GM21381 (cell line): ENCODE results near the gene MED23.

ENCODE experiments used
- ATAC-seq: cut with Tn5 transposase; IDR thresholded peaks from one replicate; pipeline ENCODE4 v1.9.1; 2021; ENCODE audit warnings: mild to moderate bottlenecking, moderate library complexity; ENCODE audit not compliant: unreplicated experiment

The MED23 gene

DNA sequence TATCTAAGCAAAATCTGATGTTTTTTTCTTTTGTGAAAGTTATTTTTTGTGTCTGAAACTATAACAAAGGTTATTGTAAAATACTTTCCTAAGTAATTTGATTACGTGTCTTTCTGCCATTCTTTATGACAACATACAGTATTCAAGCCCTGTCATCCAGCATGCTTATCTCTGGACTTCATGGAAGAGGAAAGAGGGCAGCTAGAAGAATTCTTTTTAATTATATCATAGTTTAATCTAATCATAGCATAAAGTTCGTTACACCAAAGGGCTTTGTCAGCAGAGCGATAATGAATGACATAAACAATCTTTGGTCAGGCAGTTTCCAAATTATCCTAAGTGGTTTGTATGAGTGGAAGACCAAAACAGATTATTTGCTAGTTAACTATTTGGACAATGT is 12.5 kb upstream of the MED23 start:
- no peak for ATAC-seq

- no peak for ATAC-seq
These were observed 12.1 kb upstream of the MED23 start for GRCh38 chr6:131640100-131640499.

GRCh38 chr6:131638013-131638412 is 10.0 kb upstream of the MED23 start:
- ATAC-seq, result no peak

GRCh38 chr6:131636880-131637792 is 9.1 kb upstream of the MED23 start, which contains the start of gene ENPP3:
TSS of gene ENPP3 (plus strand) at chr6:131637302. CDS start at chr6:131637385, 83 bp downstream.
- ATAC-seq, result no peak

- peak; percentile 60 for ATAC-seq
These were observed 7.6 kb upstream of the MED23 start for GRCh38 chr6:131635384-131636340.

DNA sequence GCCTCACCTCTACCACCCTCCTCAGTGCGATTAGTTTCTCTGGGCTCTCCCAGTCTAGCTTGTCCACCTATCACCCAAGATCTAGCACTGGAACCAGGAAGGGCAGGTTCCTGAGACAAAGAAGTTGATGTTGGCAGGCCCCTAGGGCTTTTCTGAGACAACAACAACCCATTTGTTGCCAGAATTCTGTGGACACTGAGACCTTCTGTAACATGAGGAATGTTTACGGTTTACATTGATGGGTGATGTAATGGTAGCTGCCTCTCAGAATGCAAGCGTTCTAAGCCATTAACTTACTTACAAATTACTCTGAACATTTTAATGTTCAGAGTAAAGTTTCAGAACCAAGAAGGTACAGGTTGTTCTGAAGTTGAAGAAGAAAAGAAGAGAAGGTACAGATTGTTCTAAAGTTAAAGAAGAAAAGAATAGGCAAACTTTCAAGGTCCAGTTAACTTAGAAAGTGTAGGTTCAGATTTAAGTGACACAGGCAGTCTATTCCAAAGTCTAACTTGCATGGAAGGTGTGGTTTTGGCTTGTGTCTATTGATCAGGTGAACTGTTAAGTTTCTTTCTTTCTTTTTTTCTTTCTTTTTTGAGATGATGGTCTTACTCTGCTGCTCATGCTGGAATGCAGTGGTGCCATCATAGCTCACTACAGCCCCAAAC is 3.7 kb upstream of the MED23 start:
- no peak for ATAC-seq

GRCh38 chr6:131629651-131630050 is 1.6 kb upstream of the MED23 start:
- ATAC-seq, result no peak

DNA sequence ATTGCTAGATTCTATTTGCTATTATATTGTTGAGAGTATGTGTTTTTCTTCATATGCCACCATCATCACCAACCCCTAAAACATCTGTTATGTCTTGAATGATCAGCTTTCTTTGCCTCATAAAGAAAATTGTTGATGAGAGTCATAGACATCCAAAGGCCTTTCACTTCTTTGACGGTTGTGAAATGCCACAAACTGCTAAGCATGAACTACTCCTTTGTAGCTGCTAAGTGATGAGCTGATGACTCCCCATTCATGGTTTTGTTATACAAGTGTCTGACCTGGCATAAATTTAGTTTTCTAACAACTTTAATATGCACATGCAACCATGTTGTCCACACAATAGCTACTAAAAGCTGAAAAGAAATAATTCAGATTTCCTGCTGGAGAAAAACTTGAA is 684 bp upstream of the MED23 start:
- no peak for ATAC-seq

GRCh38 chr6:131615275-131615674 is 12.8 kb downstream of the MED23 start:
- ATAC-seq, result no peak

- no peak for ATAC-seq
These were observed 14.6 kb downstream of the MED23 start for GRCh38 chr6:131613296-131613925.

DNA sequence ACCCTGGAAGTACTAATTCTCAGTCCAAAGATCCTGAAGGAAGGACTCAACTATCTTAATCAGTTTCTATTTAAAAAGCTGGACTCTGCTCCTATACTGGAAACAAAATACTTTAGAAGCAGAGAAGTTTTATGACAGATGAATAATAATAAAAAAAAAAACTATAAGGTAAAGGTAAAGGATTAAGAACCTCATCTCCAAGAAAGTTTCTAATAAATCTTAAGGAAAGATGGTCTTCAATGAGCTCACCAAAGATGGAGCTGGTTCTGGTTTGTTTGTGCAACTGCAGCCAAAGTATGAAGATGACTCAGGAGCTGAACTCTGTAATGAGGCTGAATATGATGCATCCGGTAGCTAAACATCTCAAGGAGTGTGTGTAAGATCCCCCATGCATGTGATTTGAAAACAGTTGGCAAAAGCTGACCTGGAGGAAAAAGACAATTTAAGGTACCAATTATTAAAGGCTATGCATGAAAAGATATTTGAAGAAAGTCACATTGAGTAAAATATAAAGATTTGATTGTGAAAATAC is 25.2 kb downstream of the MED23 start:
- no peak for ATAC-seq

GRCh38 chr6:131600716-131601115 is 27.3 kb downstream of the MED23 start:
- no peak for ATAC-seq

DNA sequence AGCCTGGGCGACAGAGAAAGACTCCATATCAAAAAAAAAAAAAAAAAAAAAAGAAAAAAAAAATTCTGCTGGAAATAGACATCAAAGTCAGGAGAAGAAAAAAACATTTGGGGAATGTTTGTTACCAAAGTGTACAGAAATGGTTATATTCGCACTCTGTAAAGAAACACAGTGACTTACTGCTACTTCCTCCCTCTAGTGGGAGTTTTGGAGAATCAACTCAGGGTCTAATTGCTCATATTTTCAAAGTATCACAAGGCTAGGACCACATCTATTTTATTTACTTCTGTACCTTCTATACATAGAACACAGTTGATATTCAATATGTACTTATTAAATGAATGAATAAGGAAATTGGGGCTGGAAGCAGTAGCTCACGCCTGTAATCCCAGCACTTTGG is 30.6 kb downstream of the MED23 start:
- no peak for ATAC-seq

DNA sequence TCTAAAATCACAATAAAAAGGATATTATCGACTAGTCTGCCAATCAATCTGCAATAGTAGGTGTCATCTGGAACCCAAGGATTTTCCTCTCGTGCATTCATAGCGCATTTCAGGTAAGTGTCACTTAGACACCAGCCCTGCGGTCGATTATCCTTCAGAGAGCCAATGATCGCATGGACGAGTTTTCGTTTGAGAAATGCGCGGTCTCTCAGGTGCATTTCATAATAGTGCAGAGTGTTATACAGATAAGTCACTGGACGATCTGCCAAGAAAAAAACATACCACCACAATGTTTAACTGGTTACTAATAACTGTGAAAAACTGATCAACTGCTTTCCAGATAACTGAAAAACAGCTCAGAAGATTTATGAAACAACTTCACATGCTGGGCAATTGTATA is 34.0 kb downstream of the MED23 start:
- ATAC-seq, result no peak

GRCh38 chr6:131592935-131593334 is 35.1 kb downstream of the MED23 start:
- no peak for ATAC-seq

GRCh38 chr6:131588643-131589042 is 39.4 kb downstream of the MED23 start:
- ATAC-seq, result no peak

DNA sequence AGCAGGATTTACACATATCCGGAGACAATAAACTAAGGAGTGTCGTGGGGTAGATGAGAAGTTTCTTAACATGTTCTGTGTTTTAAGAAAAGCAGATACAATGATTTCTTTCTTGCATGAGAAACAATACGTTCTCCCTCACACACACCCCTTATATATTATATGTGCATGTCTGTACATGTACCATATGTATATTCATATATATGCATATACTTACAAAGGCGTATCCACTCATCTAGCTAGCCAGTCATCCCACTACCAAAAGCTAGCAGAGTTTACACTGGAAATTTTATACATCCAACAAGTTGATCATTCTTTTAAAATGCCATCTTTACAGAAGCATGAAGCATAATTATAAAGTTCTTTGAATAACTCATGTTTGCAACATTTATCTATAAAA is 40.1 kb downstream of the MED23 start:
- no peak for ATAC-seq

- ATAC-seq, result no peak
These were observed 41.5 kb downstream of the MED23 start for GRCh38 chr6:131586543-131586942.

- no peak for ATAC-seq
These were observed 46.5 kb downstream of the MED23 start for GRCh38 chr6:131581523-131581922.

DNA sequence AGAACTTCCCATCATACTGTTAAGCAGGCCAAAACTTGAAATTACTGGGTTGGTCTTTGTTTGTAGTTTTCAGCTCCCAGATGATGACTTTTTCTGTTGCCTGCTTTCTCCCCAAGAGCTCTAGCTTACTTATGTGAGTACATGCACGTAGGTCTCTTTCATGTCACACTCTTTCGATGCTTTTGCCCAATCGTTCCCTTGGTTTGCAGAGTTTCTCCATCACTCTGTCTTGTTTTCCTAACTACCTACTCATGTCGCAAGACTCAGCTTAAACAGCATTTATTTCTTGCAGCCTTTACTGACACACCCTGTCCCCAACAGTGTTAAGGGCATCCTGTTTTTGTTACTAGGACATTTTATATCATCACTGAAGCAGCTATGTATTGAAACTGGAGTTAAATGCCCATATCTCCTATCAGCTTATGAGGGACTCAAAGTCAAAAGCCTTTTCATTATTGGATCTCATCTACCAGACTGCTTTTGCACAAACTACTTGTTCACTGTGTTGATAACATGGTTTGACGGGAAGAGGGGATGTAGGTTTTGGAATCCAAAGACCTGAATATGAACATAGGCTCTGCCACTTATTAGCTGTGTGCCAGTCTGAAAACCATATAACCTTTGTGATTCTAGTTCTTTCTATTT is 52.1 kb downstream of the MED23 start:
- ATAC-seq, result no peak
